Measurements from ENCODE around the gene CEP152.
"Not testable (repeated sequence)": the region's sequence is repeated elsewhere in the genome, so short reads cannot be mapped to it uniquely, and the experiment has no call there.

The CEP152 gene, protein sequence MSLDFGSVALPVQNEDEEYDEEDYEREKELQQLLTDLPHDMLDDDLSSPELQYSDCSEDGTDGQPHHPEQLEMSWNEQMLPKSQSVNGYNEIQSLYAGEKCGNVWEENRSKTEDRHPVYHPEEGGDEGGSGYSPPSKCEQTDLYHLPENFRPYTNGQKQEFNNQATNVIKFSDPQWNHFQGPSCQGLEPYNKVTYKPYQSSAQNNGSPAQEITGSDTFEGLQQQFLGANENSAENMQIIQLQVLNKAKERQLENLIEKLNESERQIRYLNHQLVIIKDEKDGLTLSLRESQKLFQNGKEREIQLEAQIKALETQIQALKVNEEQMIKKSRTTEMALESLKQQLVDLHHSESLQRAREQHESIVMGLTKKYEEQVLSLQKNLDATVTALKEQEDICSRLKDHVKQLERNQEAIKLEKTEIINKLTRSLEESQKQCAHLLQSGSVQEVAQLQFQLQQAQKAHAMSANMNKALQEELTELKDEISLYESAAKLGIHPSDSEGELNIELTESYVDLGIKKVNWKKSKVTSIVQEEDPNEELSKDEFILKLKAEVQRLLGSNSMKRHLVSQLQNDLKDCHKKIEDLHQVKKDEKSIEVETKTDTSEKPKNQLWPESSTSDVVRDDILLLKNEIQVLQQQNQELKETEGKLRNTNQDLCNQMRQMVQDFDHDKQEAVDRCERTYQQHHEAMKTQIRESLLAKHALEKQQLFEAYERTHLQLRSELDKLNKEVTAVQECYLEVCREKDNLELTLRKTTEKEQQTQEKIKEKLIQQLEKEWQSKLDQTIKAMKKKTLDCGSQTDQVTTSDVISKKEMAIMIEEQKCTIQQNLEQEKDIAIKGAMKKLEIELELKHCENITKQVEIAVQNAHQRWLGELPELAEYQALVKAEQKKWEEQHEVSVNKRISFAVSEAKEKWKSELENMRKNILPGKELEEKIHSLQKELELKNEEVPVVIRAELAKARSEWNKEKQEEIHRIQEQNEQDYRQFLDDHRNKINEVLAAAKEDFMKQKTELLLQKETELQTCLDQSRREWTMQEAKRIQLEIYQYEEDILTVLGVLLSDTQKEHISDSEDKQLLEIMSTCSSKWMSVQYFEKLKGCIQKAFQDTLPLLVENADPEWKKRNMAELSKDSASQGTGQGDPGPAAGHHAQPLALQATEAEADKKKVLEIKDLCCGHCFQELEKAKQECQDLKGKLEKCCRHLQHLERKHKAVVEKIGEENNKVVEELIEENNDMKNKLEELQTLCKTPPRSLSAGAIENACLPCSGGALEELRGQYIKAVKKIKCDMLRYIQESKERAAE (N-terminal part only)
- 23.5 to 37.0 reads per million in 2 experiments for total RNA-seq

DNA sequence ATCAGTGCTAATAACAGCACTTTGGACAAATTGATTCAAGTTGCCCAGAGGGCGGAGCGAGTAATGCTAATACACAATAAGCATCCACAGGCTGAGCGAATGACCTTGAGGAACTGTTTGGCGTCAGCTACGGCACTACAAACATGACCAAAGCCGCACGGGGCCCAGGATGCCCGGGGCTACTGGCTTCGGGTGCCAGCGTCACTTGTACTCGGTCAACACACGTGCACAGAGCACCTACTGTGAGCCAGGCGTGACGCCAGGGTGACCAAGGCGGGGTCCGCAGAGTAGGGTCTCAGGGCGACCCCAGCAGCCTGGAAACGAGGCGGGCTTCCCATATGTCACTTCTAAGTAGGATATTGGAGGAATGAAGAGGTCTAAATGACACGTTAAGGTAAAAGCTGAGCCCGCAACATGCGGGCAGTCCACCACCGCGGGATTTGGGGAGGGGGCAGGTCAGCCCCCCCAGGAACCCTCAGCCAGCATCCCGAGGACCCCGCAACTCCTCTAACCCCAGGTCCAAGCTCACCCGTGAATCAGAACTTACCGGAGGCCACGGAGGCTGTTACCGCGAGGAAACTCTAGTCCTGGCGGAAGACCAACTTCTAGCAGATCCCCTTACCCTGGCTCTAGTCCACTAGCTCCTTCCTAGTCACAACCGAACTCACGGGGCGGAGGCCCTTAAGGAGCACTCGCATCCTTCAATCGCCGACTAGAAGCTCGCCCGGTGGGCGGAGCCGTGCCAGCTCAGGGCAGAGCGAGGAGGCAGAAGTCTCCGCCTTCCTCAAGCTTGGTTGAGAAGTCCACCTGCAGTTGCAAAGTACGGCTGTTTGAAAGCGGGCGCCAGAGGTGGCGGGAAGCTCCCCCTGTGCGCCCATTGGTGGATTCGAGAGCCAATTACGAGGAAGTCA is at the start of gene CEP152:
CEP152 (minus strand) TSS at position 656 of the 911 bp plus-strand sequence. CDS start 5,420 bp downstream, outside the sequence.
- DNase-seq (ENCODE audit: low read depth): peak; percentile 97

DNA sequence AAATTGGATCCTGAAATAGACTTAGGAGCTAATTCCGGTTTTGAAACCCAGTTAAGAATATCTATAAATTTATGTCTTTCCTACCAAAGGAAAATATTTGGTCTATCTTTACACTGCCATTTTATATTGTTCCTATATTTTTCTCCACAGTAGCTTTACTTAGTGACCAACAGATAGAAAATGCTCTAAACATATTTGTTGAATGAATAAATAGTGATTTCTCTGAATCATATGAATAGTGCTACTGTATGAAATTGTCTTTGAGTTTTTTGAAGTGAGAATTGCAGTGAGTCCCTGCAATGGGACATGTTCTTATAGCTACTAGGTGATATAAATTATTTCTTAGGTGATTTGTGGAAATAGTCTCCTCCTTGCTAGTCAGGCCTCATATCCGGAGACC is 48.6 kb upstream of the CEP152 start:
- no peak for DNase-seq (ENCODE audit: low read depth)

DNA sequence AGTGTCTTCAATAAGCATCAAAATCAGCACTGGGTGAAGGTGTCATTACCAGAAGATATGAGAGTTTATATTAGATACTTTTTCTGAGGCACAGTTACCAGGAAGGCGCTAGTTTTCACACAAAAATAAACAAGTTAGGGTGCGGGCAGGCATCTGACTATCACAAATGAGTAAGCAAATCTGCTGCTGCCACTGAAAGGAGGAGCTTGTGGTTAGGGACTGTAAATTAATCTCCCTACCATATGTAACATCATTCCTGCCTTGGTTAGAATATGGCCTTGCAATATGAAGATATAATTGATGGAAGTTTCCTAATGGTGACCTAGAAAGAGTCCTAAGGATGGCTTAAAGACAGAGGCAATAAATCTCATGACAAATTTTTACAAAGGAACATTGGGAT is 47.5 kb upstream of the CEP152 start:
- no peak for DNase-seq (ENCODE audit: low read depth)

DNA sequence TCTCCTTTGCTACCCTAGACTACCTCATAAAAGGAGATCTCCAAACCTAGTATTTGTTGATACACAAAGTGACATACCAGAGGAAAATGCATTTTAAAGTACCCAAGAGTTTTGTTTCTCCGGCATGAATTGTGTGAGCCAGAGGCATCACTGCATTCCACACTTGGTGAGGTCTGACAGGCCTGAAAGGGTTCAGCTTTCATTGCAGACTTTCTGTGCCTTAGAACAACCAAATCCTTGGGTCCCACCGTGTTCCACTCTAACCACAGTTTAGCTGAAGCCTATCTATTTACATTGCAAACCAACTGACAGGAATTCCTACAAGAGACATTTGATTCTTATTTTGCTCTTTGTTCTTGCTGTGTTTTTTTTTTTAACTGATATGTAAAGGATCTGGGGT is 46.1 kb upstream of the CEP152 start:
- DNase-seq (ENCODE audit: low read depth): no peak

DNA sequence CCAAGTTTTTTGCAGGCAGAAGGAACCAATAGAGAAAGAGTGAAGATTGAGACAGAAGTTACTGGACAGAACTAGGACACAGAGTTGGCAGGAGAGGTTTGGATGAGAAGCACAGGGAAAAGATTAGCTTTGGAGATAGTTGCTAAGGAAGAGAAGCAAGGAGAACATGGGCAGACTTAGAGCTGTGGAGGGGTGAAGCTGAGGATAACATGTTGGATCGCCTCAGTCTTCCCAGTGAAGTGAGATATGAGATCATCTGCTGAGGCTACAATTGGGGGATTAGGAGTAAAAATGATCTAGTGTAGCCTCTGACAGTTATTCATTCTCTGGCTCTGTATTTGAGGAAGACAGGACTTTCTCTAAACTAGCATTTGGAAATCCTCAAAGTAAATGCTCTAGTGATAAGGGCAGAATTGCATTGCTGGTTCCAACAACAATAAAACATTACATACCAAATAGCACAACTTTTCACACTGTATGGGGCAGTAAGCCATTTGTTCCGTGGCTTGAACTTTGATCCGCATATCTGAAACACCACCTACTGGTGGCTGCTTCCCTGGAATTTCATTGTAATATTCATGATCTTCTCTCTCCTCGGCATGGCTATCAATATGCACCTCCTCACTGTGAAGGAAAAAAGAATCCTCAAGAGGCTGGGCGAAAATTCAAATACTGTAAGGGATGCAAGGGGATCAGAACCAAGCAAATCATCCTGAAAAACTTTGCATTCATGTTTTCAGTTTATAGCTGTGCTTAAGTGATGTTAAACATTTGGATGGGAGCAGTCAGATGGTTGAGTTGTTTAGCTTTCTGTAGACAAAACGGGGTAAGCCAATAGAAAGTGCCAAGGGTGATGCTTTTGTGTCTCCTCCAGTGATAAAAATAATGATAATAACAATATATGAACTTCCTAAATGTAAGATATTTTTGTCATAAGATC is 44.9 kb upstream of the CEP152 start:
- no peak for DNase-seq (ENCODE audit: low read depth)

DNA sequence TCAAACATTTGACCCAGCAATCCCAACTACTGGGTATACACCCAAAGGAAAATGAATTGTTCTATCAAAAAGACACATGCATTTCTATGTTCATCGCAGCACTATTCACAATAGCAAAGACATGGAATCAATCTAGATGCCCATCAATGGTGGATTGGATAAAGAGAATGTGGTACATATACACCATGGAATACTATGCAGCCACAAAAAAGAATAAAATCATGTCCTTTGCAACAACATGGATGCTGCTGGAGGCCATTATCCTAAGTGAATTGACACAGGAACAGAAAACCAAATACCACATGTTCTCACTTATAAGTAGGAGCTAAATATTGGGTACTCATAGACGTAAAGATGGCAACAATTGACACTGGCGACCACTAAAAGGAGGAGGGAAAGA is 43.6 kb upstream of the CEP152 start:
- not testable (repeated sequence) for DNase-seq (ENCODE audit: low read depth)

DNA sequence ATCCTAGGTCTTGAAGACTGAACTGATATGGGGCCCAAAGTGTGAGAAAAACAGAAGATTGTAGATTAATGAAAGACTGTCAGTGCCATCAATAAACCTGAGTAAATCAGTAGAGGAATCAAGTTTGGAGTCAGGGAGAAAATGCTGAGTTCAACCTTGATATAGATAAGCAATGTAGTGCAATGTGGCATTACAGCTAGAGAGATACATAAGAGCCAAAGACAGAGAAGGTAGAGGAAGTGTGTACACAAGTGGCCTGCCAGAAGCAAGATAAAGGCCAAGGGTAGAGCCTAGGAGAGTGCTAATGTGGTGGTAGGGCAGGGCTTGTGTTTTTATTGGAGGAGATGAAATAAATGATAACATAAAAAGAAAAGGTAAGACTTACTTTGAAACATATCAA is 41.1 kb upstream of the CEP152 start:
- no peak for DNase-seq (ENCODE audit: low read depth)

DNA sequence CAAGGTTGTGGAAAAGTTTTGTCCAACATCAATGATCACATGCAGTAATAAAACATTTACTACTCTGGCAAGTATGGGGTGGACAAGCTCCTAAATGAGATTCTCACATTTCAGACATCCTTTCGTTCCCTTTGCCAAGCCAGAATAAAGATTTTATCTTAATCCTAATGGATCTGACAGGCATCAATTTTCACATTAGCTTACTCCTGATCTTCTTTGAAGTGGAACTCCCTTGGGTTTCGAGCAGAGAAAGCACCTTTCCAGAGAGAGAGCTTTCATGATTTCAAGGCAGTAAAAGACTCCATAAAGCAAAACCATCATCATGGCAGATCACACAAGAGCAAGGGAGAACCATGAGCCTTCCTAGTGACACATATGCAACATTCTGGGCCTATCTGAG is 39.8 kb upstream of the CEP152 start:
- DNase-seq (ENCODE audit: low read depth): no peak

DNA sequence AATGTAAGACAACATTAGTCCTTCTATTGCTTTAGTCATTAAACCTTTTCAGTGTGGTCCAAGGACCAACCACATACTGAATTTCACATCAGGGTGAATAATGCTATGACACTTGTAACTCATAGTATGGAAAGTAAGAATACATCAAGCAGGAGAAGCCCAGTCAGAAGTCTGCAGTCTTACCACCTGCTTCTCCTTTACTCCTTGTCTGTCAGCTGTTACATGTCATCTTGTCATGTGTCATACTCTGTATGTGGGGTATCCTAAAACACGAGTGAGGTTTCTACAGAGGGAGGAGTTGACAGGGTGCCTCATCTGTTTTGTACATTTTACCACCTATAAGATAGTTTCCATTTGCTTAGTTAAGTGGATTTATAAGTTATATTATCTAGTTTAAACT is 34.3 kb upstream of the CEP152 start:
- DNase-seq (ENCODE audit: low read depth): no peak

DNA sequence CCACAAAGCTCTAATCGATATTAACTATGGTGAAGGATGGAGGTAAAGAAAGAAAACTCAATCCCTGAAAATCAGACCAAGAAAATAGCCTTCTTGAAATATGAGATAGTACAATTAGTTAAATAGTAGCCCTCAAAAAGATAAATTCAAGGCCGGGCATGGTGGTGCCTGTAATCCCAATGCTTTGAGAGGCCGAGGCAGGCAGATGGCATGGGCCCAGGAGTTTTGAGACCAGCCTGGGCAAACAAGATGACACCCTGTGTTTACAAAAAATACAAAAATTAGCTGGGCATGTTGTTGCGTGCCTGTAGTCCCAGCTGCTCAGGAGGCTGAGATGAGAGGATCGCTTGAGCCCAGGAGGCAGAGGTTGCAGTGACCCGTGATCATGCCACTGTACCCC is 31.6 kb upstream of the CEP152 start:
- no peak for DNase-seq (ENCODE audit: low read depth)

DNA sequence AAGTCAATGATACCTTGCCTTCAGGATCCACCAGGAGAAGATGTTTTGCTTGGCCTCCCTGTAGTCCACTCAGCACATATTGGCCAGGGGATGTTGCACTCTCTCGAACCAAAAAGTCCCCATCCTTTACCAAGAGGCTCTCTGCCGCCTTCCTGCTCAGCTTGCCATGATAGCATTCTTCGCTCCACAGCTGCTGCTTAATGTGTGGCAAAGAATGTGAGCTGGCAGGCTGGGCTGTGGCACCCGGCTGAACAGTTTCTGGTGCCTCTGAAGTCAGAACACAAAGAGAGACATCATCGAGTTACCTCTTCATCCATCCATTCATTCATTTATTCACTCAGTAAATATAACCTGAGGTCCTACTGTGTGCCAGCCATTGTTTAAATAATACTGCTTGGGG is 23.9 kb upstream of the CEP152 start:
- no peak for DNase-seq (ENCODE audit: low read depth)

DNA sequence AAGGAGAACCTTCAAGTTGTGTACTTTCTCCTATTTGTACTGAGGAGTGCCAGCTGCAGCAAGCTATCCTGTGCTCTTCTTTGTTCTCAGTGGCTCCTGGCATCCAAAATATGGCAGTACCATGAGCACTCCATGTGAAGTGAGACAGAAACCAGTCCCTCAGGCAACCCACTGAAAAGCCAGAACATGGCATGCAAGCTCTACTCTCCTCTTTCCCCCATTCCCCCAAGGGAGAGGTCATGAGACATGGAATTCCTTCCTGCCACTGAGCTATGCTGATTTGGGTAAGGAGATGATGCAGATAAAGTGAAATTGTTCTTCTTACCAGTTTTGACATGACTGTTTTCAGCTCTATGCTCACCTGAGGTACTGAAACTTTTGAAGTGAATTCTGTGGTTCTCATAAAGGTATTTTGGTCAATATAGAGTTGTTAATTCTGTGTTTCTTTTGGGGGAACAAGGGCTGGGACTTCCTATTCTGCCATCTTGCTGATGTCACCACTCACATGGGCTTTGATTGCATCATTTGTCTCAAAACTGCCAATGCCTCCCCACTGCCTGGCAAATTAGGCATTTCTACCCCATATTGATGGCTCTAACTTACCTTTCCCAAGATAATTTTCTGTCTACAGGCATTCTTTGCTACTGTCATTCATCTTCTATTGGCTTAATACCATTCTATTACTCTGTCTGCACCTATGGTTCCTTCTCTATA is 22.8 kb upstream of the CEP152 start:
- DNase-seq (ENCODE audit: low read depth): no peak

DNA sequence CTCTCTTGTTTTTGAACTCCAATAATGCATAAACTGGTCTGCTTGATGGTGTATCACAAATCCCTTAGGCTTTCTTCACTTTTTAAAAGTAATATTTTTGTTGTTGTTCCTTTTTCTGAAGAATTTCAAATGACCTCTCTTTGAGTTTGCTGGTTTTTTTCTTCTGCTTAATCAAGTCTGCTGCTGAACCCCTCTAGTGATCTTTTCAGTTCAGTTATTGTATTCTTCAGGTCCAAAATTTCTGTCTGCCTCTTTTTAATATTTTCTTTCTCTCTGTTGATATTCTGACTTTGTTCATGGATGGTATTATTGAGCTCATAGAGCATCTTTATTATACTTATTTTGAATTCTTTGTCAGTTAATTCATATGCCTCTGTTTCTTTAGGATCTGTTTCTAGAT is 21.8 kb upstream of the CEP152 start:
- DNase-seq (ENCODE audit: low read depth): no peak

DNA sequence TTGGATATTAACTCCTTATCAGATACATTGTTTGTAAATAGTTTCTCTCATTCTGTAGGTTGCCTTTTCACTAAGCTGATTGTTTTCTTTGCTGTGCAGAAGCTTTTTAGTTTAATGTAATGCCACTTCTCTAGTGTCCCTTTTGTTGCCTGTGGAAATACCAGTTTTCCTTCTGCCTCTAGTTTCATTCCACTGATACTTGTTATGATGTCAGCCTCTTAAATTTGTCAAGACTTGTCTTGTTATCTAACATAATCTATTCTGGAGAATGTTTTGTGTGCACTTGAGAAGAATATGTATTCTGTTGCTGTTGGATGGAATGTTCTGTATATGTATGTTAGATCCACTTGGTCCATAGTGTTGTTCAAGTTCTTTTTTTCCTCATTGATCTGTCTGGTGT is 18.0 kb upstream of the CEP152 start:
- no peak for DNase-seq (ENCODE audit: low read depth)

DNA sequence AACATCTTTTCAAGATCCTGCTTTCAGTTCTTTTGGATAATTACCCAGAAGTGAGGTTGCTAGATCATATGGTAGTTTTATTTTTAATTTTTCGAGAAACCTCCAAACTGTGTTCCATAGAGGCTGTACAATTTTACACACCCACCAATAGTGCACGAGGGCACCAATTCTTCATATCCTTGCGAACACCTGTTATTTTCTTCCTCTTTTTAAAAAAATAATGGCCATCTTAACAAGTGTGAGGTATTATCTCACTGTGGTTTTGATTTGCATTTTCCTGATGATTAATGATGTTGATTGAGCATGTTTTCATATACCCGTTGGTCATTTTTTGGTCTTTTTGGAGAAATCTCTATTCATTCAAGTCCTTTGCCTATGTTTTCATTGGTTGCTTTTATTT is 17.6 kb upstream of the CEP152 start:
- DNase-seq (ENCODE audit: low read depth): no peak

DNA sequence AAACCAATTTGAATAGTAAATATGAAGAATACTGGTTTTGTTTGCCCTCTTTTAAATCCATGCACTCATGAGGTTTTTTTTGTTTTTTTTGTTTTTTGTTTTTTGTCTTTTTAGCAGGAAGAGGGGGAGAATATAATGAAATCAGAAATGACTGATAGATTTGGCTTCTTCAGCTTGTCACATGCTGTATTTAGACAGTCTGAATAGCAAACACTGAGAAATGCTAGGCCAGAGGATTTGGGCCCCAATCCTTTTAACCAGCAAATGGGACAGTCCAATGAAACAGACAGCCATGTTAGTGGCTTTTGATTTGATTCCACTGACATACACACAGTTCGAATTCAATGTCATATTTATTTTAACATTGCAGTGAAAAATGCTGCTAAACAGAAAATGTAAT is 14.2 kb upstream of the CEP152 start:
- DNase-seq (ENCODE audit: low read depth): no peak

DNA sequence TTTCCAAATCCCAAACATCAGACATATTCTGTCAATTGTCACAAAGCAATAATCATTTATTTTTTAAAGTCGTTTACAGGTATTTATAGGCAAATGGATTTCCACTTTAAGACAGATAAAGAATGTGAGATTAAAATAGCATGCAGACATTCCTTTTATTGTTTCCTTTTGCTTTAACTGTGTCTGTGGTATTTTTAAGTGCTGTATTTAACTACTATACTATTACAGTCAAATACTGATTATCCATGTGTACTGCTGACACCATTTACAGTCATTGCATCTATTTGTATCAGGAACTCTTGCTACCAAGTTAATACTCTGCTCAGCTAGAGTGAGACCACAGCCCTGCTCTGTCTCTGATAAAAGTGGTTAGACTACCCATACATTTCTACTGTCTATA is 12.8 kb upstream of the CEP152 start:
- DNase-seq (ENCODE audit: low read depth): no peak

DNA sequence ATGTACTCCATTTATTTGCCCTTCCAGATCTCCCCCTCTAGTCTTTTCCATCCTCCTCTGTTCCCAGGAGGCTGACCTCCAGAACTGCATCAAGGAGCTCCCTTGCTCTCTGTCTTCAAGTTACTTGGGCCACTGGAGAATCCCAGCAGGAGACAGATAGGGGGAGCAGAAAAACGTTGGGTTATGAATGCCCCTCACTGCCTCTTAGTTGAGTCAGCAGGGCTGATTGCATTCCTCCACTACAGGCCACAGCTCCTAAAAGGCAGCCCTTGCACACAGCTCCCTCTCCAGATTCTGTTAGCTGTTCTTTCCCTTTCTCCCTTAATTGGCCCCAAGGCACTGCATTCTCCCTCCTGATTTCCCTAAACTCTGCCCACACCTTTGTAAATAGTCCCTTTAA is 12.4 kb upstream of the CEP152 start:
- no peak for DNase-seq (ENCODE audit: low read depth)

DNA sequence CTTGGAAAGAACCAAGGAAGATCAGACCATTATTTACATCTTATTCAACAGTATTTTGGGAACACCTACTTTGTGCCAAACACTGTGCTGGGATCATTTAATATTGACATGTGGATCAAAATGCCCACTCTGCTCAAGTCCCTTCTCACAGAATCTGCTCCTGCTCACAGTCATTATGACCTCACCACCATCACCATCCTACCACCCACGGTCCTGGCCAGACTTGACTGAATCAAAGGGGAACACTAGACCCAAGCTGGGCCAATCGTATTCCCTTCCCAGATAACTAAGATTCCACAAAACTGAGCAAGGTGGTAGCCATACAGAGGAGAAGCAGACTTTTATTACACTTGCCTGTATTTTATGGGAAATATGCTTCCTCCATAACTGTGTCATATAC is 3.4 kb upstream of the CEP152 start:
- DNase-seq (ENCODE audit: low read depth): no peak

Measured in T follicular helper cell (primary cell).